Activated CD4-positive, CD25-positive, alpha-beta regulatory T cell treated with anti-CD3 and anti-CD28 coated beads, Interleukin-2, amount 50 U/mL, for 72 hours (primary cell): ENCODE results near the gene CDK11B.
"Not testable (repeated sequence)": the region's sequence is repeated elsewhere in the genome, so short reads cannot be mapped to it uniquely, and the experiment has no call there.

ENCODE experiments used
- DNase-seq: peaks from one replicate; pipeline ENCODE4 v3.0.0; 2021

CDK11B gene

DNA sequence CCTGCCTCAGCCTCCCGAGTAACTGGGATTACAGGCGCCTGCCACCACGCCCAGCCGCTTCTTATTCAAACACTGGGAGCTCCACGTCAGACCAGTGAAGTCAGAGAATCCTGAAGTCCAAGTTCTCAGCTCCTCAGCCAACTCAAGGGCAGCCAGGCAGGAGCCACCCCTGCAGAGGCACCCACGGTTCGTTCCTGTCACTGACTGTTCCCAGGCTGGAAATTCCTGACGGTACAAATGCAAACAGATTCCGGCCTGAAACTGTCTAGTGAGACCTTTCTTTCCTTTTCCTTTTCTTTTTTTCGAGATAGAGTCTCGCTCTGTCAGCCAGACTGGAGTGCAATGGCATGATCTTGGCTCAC is 22.1 kb upstream of the CDK11B start:
- no peak for DNase-seq

DNA sequence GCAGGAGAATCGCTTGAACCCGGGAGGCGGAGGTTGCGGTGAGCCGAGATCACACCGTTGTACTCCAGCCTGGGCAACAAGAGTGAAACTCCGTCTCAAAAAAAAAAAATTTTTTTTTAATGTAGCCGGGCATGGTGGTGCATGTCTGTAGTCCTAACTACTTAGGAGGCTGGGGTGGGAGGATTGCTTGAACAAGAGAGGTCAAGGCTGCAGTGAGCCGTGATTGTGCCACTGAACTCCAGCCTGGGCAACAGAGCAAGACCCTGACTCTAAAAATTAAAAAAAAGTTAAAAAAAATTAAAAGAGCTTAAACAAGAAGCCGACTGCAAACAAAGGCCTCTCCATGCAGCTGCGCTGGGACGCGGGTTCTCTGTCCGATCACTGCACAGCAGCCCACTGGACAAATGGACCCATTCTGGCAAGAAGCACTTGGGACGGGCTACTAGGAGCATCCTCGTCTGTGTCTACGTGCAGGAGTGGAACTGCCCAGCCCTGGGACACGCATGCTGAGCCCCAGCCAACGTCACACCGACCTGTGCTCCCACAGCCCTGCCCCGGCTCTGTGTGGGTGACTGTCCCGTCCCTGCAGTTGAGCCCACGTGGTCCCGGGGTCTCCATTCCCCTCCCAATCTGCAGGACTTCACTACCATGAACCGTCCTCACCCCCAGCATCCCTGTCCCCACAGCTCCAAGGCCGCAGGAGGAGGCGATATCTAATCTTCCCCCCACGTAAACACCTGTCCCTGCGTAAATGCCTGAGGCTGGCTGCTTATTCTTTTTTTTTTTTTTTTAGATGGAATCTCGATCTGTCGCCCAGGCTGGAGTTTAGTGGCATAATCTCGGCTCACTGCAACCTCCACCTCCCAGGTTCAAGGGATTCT is 21.5 kb upstream of the CDK11B start:
- DNase-seq, result no peak

DNA sequence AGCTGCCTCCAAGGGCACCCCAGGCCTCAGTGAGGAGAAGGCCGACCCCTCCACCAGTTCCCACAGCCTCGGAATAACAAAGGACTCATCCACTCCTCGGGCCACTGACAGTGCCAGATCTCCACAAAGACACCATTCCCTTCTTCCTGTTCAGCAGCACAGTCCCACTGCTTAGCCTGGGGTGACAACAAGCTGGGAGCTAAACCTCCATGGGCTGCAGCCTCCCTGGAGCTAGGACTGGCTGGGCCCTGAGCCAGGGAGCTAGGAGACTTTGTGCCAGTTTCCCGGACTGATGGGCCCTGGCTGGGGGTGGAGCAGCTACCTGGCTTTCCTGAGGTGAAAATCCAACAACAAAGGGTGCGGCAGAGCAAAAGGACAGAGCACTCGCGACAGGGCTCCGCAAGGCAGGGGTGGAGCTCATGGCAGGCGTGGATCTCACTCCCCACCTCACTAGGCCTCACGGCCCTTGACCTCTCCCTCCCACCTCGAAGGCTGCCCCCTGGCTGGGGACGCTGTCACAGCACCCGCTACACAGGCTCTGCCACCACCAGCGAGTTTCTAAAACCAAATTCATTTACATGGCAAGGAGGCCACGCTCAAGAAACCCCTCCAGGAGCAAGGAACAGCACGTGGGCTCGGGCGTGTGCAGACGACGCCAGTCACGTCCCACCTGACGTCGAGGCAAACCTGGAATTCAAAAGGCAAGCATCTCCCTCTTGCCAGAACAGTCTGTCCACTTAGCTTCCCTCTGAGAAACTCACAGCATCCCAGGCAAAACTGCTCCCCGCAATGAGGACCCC is 20.0 kb upstream of the CDK11B start:
- DNase-seq, result peak; percentile 68

DNA sequence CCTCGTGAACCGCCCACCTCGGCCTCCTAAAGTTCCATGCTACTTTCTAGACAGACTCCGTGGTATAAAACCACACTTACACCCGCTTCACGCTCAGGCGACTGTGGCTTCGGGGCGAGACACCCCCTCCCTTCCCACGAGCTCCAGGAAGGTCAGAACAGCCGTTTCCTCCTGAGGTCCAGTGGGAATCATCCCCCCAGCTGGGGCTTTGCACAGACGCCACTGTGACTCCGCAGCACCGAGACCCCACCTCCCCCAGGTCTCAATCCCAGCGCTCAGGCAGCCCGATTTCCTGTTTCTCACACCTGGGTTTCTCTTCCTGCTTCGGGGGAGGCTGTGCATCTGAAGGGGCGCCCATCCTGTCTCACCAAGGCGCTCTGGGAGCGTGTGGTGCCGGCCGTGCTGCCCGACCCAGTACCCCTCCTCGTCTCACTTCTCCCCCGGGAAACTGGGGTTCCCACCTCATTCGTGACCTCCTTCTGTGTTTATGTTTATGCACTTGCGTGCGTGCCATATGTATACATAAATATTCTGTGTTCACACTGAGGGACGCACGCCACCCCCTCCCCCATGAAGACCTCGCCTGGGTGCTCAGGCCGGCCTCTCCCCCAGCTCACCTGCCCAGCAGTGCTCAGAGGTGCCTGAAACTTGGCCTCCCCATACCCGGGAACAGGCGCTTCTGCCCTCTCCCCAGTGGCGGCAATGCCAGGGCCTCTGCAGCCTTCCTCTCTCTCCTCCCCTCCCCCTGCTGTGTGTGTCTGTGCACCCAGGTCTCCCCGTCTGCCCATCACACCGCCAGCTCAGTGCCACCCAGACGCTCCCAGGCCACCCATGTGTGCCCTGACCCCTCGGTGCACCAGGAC is 19.1 kb upstream of the CDK11B start:
- DNase-seq, result peak; percentile 36

DNA sequence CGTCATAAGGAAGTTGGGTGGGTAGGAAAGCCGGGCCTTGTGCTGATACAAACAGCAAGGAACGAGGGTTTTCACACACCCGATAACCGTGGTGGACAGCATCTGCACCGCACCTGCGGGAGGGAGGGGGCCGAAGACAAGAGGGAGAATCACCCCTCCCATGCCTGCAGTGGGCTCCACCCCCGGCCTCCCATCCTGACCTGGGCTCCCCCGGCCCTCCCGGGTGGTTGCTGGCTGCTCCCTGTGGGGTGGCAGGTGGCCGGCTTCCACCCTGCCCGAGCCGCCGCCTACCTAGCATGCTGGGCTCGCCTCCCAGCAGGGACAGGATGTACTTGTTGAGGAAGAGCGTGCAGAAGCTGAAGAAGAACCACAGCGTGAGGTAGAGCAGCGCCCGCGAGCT is 17.3 kb upstream of the CDK11B start:
- DNase-seq, result not testable (repeated sequence)

DNA sequence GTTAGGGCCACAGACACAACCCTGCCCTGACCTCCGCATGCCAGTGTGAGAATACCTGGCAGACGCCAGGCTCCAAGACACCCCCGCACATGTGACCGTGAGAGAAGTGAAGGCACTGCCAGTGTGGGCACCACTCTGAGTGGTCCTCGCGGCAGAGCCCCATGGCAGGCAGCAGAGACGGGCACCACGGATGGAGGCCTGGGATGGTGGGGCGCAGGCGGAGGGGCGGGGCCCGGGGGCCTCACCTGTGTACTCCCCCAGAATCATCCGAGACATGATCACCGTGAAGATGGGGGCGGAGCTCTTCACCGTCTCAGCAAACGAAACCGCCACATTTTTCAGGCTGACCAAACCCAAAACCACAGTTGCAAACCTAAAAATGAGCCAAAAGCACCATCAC is 16.4 kb upstream of the CDK11B start:
- DNase-seq, result not testable (repeated sequence)

DNA sequence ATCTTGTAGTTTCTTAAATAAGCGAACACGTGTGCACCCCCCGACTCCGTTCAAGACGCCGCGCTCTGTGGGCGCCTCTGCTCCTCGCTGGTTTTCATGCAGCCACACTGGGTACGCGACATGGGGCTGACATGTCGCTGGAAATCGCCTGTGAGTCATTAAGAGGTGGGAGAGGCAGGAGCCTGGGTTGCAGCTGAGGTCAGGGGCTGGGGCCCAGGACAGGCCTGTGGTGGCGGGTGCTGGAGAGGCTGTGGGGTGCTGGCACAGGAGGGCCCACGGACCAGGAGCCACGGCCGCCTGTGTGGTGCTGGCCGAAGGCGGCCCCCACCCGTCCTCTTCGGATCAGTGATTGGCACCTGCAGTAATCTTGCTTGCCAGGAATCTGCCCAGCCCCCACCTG is 16.0 kb upstream of the CDK11B start:
- not testable (repeated sequence) for DNase-seq

DNA sequence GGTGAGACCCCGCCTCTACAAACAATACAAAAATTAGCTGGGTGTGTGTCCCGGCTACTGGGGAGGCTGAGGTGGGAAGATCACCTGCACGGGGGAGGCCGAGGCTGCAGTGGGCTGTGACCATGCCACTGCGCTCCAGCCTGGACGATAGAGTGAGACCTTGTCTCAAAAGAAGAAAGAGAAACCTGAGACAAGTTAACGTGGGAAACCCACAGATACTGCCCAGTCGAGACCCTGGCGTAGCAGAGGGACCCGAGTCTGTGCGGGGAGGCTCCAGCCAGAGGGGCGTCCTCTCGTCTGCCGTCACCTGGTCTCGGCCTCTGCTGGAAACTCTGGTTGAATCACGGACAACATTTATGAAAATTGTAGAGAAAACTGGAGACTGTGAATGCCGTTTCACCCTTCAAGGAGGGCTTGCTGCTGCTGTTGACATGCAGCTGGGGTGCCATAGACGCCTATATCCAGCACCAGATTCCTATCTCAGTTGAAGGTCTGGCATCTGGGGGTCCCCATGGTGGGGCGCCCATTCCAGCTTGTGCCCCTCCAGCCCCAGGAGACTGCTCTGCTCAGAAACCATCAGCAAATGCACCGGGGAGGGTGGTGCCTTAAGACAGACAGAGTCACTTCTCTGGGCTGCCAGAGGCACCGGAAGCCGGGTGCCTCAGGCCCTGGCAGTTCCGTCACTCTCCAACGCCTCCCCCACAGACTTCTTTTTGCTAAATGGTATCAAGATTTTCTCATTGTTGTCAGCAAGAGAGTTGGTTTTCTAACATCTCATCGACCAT is 13.6 kb upstream of the CDK11B start:
- no peak for DNase-seq

DNA sequence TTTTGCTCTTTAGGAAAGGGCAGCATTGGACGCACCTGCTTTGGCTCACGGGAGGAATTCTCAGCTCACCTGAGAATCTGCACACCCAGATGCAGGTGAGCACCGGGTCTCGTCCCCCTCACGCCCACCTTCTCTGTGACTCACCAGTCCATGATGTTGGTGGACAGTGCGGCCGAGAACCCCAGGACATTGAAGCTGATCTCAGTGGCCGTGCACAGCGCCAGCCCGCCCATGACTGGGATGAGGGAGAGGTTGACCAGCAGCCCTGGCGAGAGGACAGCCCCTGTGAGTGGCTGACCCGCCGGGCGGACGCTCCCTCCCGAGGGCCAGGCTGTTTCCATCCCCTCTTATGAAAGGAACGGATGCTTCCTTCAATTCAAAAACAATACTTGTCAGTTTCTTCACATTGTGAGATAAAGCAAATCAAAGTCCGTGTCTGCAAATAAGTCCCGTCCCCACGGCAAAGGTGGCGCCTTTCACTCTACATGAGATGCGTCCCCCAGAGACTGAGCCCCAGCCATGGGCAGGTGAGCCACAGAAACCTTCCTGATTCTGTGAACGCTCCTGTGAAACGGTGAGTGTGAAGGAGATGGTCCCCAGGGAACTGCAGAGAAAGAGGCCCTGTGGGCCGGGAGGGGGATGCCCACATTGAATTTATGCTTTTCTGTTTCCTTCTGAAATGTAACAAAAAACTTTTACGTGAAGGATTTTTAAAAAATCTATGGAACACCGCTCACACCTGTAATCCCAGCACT is 12.7 kb upstream of the CDK11B start:
- no peak for DNase-seq

DNA sequence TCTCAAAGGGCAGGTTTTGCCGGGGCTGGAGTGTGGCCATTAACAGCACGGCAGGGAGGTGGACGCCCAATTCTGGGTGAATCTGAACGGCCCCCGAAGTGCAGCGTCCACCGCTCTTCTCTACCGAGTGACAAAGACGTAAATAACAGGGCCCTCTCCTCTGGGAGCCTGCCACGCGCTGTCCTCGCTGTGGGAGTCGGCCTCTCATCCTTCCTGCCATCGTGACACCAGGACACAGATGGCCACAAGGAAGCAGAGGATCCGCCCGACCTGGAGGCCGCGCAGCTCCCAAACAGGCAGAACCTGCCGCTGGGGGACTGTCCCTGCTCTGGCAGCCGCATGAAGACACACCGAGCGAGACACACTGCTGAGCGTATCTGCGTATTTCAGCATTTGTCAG is 12.1 kb upstream of the CDK11B start:
- no peak for DNase-seq

DNA sequence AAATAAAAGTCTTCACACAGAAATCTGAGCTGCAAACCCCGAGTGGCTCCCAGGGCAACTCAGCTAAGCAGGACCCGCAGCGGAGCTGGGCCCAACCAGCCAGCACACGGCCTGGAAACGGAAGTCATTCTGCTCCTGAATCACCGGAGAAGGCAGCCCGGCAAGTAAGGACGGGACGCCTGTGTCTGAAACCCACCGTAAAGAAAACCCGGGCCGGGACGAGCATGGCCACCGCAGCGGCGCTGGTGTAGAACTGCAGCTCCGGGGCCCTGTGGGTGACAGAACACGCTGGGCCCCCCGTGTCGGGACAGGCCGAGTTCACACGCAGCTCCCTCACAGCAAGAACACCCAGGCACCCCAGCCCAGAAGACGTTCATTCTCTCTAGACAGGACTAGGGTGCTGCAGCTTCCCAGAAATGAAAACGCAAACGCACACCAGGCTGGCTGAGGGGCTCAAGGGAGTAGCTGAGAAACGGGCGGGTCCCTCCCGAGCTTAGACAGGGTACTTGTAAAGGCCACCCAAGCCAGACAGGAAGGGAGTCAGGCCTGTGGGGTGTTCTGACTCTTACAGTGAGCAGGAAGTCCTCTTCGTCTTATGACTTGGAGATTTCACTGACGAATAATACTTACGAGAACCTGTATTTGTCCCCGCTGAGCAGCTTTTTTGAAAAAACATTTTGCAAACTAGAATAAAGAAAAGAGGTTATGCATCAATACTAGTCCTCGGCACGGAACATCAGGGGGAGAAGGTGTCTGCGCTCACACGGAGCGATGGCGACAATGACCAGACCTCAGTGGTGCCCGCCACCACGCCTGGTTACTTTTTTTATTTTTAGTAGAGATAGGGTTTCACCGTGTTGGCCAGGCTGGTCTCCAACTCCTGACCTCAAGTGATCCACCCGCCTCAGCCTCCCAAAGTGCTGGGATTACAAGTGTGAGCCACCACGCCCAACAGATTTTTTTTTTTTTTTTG is 10.9 kb upstream of the CDK11B start:
- DNase-seq, result no peak

DNA sequence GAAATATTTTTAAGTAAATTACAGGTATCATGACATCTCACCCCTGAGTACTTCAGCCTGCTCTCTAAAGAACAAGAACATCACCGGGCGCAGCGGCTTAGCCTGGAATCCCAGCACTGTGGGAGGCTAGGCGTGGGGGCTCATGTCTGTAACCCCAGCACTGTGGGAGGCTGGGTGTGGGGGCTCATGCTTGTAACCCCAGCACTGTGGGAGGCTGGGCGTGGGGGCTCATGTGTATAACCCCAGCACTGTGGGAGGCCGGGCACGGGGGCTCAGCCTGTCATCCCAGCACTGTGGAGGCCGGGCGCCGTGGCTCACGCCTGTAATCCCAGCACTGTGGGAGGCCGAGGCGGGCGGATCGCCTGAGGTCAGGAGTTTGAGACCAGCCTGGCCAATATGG is 7.7 kb upstream of the CDK11B start:
- DNase-seq, result no peak

DNA sequence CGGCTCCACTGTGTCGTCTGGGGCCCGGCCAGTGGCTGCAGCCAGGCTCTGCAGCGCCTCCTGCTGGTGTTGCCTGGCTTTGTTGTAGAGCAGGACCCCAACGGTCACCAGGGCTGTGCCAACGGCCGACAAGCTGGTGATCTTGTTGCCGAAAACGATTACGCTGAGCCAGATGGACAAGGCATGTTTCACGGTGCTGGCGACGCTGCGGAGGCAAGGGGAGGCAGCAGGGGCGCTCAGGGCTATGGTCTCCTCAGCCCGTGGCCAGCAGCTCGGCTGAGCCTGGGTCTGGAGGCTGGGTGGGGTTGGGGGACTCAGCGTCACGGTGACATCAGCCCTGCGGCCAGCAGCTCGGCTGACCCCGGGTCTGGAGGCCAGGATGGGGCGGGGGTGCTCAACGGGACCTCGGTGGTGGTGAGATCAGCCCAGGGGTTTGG is 7.0 kb upstream of the CDK11B start:
- peak; percentile 54 for DNase-seq

DNA sequence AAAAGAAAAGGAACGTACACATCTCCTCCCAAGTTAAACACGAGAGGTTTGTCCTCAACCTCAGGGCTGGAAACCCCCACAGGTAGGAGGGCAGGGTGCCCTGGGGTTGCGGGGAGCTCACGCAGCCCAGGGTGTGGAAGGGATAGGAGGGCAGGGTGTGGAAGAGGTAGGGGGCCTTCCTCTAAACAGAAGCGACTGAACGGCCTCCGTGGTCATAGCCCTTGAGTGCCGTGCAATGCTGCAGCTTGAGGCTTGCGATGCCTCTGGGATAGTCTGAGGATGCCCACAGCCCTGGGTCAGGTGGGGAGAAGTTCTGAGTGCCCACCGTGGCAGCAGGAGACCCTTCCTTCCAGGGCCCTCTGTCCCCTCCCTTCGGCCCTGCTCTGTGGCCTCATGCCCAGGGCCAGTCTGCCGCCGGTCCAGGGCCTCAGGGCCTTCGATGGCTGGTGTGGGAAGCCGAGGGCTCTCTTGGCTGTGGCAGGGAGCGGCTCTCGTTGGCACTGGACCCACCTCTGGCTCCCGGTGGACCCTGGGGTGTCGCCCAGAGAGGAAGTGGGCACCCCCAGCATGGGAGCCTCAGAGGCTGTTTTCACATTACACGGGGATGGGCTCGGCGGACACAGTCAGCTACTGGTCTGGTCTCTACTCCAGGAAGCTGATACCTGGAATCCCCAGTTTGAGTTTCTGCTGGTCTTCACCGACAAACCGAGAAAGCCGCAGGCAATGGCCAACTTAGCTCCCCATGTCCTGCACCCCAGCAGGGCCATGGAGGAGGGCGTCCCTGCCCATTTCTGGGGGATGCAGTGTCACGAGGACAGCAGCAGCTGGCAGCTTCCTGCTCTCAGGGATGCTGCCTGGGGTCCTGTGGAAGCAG is 6.4 kb upstream of the CDK11B start:
- no peak for DNase-seq

DNA sequence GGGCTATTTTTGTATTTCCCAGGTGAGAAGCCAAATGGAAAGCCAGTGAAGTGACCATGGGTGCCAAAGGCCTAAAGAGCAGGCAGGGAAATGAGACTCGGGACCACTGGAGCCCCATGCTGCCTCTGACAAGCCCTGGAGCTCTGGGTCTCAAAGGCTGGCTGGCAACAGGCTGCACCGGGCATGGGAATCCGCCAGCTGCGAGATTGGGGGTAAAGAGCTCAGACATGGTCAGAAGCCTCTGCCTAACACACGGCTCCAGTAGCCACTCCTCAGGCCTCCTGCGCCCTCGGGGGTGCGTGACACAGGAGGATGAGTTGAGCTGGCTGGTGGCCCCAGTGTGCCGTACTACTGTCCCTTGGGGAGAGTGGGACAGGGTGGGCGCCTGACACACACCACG is 5.5 kb upstream of the CDK11B start:
- DNase-seq, result not testable (repeated sequence)

DNA sequence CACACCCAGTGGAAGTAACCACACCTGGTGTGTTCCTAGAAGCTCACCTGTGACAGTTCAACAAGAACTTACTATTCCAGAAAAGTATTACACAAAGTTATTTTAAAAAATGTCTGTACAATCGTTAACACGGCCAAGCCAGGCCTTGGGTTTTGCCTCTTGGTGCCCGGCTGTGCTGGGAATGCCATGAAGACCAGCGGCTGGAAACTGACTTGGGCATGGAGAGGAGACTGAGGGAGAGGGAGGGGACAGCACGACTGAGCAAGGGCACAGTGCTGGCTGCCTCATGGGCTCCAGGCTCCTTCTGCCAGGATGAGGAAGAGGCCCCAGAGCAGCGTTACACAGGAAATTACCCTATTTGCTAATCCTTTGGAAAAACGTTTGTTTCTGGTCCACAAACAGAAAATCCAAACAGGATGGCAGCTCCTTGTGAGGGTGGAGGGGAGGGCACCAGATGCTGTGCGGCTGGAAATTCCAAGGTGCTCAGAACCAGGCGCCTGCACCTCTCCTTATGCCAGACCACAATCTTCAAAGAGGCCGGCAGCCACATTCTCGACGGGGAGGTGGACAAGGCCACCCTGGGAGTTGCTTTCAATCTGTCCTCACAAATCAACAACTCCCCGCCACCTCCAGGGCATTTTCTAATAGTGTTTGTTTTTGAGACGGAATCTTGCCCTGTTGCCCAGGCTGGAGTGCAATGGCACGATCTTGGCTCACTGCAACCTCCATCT is 4.2 kb upstream of the CDK11B start:
- DNase-seq, result not testable (repeated sequence)

DNA sequence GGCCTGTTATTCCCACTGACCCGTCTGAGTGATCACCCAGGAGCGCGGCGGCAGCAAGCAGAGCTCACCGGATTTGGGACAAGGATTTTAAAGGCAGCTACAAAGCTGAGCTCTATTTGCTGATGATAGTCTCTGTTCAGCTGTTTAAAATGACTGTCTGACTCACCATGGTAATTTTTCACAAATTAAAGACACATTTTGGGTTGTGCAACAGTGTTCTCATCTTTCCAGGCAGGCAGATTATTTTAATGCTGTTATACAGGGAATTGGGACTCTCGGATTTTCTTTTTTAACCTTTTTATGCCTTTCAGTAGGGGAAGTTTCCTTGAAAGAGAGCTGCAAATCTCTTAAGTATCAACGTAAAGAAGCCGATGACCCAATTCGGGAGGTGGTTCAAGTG is 3.6 kb upstream of the CDK11B start:
- DNase-seq, result not testable (repeated sequence)

DNA sequence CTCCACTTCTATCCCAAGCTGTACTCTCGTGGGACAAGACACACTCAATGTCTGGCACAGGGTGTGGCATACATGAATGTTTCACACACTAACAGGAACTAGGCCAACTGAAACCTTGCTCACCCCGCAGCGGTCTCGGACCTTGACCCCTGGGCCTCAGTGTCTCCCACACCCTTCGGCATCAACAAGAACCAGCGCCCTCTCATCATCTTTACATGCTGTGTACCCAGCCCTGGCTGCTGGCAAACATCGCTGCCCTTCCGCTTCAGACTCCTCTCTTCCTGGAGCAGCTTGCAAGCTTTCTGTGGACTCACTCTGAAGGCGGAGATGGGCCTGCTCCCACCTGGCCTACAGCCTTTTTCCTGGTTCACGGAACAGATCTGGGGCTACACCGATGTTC is 10.5 kb downstream of the CDK11B start:
- DNase-seq, result peak; percentile 21
